NCI-H1694 (cell line): ENCODE measurements around the gene FFAR2.

Experiments used
- DNase-seq: peaks from one replicate; lab custom pipeline; 2025; lab: John Stamatoyannopoulos, UW

Gene FFAR2

GRCh38 chr19:35425682-35426081 is 22.4 kb upstream of the FFAR2 start:
- DNase-seq, result no peak

GRCh38 chr19:35427187-35427586 is 20.9 kb upstream of the FFAR2 start:
- no peak for DNase-seq

DNA sequence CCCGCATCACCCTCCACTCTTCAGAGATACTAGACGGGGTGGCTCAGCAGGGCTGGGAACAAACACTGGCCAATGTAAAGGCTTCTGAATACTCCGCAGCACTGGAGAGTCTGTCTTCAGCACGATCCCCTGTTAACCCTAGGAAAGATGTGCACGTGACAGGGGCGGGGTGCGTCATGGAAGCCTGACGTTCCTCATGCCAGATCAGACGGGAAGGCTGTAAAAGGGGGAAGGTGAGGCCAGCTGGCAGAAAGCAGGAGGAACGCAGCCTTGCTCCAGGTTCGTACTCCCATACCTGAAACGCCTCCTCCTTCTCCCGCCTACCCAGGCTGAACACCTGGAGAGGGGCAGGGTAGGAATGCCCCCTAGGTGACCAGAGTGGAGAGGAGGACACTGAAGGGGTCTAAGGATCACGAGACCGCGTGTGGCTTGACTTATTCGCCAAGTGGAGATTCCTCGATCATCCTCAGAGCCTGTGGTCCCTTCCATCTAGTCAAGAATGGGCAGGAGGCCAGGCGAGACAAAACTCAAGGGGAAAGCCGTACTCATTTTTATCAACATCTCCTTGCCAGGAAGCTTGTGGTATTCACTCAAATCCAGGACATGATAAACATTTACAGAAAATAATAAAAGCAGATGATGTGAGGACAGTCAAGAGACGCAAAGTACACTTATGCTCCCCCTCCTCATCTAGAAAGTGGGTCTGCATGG is 18.2 kb upstream of the FFAR2 start:
- DNase-seq, result no peak

GRCh38 chr19:35430409-35431144 is 17.5 kb upstream of the FFAR2 start:
- no peak for DNase-seq

GRCh38 chr19:35431145-35431807 is 16.8 kb upstream of the FFAR2 start:
- no peak for DNase-seq

- DNase-seq, result no peak
Observed at GRCh38 chr19:35432911-35433310, 15.1 kb upstream of the FFAR2 start.

DNA sequence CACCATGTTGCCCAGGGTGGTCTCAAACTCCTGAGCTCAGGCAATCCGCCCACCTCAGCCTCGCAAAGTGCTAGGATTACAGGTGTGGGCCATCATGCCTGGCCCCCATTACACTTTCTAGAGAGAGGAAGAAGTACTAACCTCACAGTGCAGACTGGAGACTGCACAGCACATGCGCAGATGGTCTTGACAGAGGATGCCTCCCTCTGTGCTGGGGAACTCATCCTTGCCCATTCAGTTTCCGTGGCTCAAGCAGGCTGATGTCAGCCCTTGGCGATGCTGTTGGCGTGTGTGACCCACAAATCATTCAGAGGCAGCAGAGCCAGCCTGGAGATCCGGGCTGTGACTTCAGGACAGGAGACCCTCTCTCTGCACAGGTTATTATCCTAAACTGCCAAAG is 14.6 kb upstream of the FFAR2 start:
- no peak for DNase-seq

DNA sequence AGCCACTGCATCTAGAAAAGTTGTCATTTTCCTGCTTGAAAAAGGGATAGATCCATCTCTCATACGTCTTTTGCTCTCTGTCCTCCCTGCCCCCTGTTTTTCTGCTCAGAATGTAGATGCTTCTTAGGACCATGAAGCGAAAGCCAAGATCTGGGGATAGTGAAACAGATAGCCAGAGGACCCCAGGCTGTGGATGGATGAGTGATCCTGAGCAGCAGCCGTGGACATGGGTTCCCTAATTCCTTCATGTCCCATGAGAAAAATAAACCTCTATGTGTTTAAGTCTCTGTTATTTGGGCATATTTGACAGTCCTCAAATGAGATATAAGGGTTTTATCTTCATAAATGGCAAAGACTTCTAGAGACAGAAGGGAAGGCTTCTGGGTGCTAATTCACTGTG is 12.2 kb upstream of the FFAR2 start:
- DNase-seq, result no peak

DNA sequence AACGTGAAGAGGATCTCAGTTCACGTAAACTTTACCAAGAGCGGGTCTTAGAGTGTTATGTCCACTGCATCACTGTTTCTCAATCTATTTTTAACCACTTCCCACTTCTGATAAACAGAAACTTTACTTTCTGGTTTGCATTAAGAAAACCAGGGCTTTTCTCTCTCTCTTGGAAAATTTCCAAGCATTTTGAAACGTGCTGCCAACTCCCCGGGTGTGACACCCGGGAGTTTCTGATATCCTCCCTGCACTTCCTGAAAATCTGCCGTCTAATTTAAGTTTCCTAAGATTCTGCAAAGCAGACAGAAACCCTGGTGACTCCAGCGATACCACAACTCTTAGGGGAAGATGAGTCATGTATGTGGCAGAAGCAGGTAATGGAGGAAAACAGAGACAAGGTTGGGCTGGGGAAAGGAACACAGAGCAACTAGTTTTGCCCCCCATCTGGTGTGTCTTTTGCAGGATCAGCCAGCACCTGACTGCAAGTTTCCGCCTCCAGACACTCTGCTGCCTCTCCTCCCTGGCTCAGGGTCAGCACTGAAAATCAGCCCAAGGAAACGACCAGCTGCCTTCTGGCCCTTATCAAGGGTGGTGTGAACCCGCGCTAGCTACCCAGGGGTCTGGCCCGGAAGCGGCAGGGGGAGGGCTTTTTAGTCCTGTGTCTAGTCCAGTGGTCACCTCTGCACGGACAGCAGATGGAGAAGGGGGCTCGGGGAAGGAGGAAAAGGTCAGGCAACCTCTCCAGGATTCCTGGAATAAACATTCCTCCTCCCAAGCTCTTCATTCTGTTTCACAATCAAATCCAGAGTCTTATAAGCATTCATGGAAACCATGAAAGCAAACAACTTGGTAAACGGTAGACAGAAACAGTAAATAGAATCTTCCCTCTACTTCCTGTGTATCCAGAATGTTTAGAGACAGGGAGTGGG is 11.3 kb upstream of the FFAR2 start:
- DNase-seq, result no peak

GRCh38 chr19:35437406-35437951 is 10.6 kb upstream of the FFAR2 start:
- DNase-seq, result no peak

DNA sequence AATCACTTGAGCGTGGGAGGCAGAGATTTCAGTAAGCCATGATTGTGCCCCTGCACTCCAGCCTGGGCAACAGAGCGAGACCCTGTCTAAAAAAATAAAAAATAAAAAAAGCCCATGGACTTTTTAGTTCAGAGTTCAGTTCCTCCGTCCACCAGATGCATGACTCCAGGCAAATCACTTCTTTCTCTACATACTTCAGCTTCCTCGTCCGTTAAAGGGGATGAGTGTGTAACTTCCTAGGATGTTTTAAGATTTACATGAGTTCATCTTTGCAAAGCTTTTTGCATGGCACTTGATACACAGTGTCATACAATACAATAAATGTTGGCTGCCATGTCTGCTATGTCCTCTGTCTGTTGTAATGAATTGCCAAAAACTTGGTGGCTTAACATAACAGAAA is 10.0 kb upstream of the FFAR2 start:
- DNase-seq, result no peak

DNA sequence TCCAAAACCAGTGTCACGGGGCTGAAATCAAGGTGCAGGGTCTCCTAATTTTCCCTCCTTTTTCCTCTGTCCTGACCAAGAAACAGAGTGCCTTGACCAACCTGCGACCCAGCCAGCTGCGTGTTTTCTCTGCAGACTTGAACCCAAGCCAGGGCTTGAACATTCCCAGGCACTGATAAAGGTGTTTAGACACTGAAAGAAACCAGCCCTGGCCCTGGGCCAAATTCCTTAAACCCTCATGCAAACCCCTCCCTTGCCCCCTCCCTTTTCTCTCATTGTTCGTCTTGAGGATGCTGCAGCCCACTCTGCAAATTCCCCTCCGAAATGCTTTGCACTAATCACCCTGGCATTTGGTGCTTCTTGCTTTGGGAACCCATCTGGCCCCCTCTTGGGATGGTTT is 9.5 kb upstream of the FFAR2 start:
- DNase-seq, result no peak

DNA sequence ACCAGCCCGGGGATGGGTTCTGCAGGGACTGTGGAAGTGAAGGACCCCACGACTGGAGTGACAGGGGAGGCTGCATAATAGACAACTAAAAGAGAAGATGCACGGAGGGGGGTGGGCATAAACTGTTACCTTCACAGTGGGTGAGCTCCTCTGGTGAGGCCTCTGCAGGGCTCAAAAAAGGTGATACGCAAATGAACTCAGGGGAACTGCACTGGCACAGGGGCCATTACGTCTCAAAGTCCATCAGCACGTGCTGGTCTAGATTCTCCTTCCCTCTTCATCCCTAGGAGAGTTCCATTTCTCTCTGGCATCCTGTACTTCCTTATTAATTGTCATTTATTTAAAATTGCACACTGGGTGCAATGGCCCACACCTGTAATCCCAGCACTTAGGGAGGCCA is 8.1 kb upstream of the FFAR2 start:
- DNase-seq, result no peak

- no peak for DNase-seq
Observed at GRCh38 chr19:35442091-35442490, 6.0 kb upstream of the FFAR2 start.

- no peak for DNase-seq
Observed at GRCh38 chr19:35444735-35445134, 3.3 kb upstream of the FFAR2 start.

GRCh38 chr19:35445826-35446593 is 2.0 kb upstream of the FFAR2 start:
- no peak for DNase-seq

DNA sequence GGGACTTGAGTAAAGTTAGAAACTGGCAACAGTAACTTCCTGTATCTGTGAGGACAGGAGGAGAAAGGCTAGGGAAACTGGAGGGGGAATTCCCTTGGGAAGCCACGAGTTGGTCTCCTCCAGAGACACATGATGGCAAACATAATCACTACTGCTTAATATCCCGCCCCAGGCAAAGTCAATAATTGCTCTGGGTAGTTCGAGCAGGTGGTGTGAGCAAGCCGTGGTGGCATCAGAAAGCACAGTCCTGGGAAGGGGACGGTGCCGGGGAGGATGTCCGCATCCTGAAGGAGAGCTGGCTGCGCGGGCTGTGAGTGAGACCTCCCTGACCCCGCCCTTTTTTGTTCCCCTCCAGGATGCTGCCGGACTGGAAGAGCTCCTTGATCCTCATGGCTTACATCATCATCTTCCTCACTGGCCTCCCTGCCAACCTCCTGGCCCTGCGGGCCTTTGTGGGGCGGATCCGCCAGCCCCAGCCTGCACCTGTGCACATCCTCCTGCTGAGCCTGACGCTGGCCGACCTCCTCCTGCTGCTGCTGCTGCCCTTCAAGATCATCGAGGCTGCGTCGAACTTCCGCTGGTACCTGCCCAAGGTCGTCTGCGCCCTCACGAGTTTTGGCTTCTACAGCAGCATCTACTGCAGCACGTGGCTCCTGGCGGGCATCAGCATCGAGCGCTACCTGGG is 1.4 kb downstream of the FFAR2 start:
- no peak for DNase-seq

DNA sequence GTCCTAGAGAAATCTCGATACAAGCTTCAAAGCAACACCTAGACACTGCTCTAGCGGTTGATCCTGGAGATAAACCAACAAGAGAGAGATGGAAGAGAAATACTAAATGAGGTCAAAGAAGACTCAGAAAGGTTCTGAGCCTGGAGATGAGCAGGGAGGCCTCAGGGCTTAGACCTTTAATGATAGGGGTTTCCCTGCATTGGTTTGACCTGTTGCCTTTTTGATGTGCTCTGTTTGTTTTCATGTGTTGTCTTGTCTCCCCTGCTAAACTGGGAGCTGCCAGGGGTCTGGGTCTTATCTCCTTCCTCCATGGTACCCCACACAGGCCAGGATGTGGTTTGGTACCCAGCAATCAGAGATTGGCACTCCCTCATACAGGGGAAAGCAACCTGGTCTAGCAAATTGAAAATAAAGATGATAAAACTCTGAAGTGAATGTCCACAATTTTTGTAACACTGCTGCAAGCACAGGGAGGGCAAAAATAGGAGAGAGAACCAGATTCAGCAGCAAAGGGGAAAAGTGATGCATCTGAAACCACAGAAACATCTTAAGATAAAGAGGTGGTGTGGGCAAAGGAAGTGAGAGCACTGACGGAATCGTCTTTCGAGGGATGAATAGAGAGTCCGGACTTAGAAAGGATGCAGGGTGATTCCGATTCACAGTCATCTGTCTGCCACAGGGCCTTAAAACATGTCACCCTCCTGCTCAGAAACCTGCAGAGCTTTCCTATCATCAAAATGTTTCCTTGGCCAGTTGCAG is 3.5 kb downstream of the FFAR2 start:
- no peak for DNase-seq

DNA sequence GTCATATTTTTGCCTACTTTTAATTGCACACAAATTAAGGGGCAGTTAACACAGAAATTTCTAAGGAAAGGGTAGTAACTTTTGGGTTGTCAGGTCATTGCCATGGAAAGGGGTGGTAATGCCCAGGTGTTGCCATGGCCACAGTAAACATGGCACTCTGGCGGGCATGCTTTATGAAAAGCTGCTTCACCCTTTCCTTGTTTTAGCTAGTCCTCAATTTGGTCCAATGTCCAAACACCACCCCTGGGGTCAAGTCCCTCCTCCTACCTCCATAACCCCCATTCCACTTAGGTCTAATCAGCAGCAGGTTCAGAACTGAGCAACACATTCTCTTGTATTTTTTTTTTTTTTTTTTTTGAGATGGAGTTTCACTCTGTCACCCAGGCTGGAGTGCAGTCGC is 6.6 kb downstream of the FFAR2 start:
- DNase-seq, result no peak
